ENCODE data around the gene LIN9. TPM values are rescaled to one million over a fixed set of nuclear protein-coding genes. Genes with fewer than 3 reads are reported as not detected.

Gene LIN9
- total RNA-seq, 2 experiments from 2014 or later, result 1.3 to 1.5 TPM

GRCh38 chr1:226277897-226278296 is 31.1 kb downstream of the LIN9 start:
- no peaks in the 10 kb centered on the region for H3K9me3 ChIP-seq (ENCODE audit: control insufficient read depth in 1 of 2, insufficient read depth in 1 of 2, low read length in 2 of 2)
- Mint-ChIP-seq H3K4me1 (ENCODE audit: low read depth) (no peaks in the 10 kb centered on the region), H3K36me3 (ENCODE audit: low read depth) (peaks cover 26% of the 10 kb centered on the region), H3K9me3 (no peaks in the 10 kb centered on the region), H3K27ac (no peak overlapping the region), H3K27me3 (no peaks in the 10 kb centered on the region), H3K4me3 (no peak overlapping the region)
- no peak for DNase-seq
- H3K27ac ChIP-seq (ENCODE audit: low read depth in 1 of 2, low read length in 2 of 2), result no peak overlapping the region
- no peak overlapping the region for H3K4me3 ChIP-seq (ENCODE audit: low read length)
- TF ChIP-seq CTCF (IDR thresholded peaks at IDR 0.05), result no peak
- CTCF ChIA-PET, result no interaction called here
- H3K4me1 ChIP-seq (ENCODE audit: insufficient read depth, low read length), result no peaks in the 10 kb centered on the region
- no peak for ATAC-seq (ENCODE audit: poor library complexity)
- intact Hi-C loops (cut with DNase I, micrococcal nuclease), result no loop called here
- no peaks in the 10 kb centered on the region for H3K27me3 ChIP-seq (ENCODE audit: control insufficient read depth in 1 of 2, insufficient read depth in 2 of 2, low read length in 2 of 2)
- POLR2A ChIA-PET, result no interaction called here
- H3K36me3 ChIP-seq (ENCODE audit: insufficient read depth, low read length), result no peaks in the 10 kb centered on the region

- ATAC-seq (ENCODE audit: poor library complexity) (no peak), DNase-seq (no peak)
- Histone ChIP-seq H3K27ac (ENCODE audit: low read depth in 1 of 2, low read length in 2 of 2) (no peak overlapping the region), H3K4me3 (ENCODE audit: low read length) (no peak overlapping the region), H3K4me1 (ENCODE audit: insufficient read depth, low read length) (no peaks in the 10 kb centered on the region), H3K36me3 (ENCODE audit: insufficient read depth, low read length) (no peaks in the 10 kb centered on the region), H3K9me3 (ENCODE audit: control insufficient read depth in 1 of 2, insufficient read depth in 1 of 2, low read length in 2 of 2) (no peaks in the 10 kb centered on the region), H3K27me3 (ENCODE audit: control insufficient read depth in 1 of 2, insufficient read depth in 2 of 2, low read length in 2 of 2) (no peaks in the 10 kb centered on the region)
- TF ChIP-seq CTCF (IDR thresholded peaks at IDR 0.05), result no peak
- Mint-ChIP-seq H3K4me3 (no peak overlapping the region), H3K27ac (no peak overlapping the region), H3K27me3 (no peaks in the 10 kb centered on the region), H3K4me1 (ENCODE audit: low read depth) (no peaks in the 10 kb centered on the region), H3K9me3 (no peaks in the 10 kb centered on the region), H3K36me3 (ENCODE audit: low read depth) (peaks cover 26% of the 10 kb centered on the region)
- CTCF ChIA-PET, result no interaction called here
- intact Hi-C loops (cut with DNase I, micrococcal nuclease), result no loop called here
- POLR2A ChIA-PET, result no interaction called here
Measured at GRCh38 chr1:226276987-226277386, 32.0 kb downstream of the LIN9 start.

- no peak for DNase-seq
- H3K36me3 ChIP-seq (ENCODE audit: insufficient read depth, low read length), result no peaks in the 10 kb centered on the region
- H3K36me3 Mint-ChIP-seq (ENCODE audit: low read depth), result peaks cover 25% of the 10 kb centered on the region
- no peaks in the 10 kb centered on the region for H3K9me3 Mint-ChIP-seq
- no peaks in the 10 kb centered on the region for H3K27me3 ChIP-seq (ENCODE audit: control insufficient read depth in 1 of 2, insufficient read depth in 2 of 2, low read length in 2 of 2)
- intact Hi-C loops (cut with DNase I, micrococcal nuclease), result no loop called here
- ChIA-PET POLR2A (no interaction called here), CTCF (no interaction called here)
- H3K27me3 Mint-ChIP-seq, result no peaks in the 10 kb centered on the region
- TF ChIP-seq CTCF (IDR thresholded peaks at IDR 0.05), result no peak
- H3K4me1 Mint-ChIP-seq (ENCODE audit: low read depth), result no peaks in the 10 kb centered on the region
- H3K4me3 Mint-ChIP-seq, result no peak overlapping the region
- H3K27ac ChIP-seq (ENCODE audit: low read depth in 1 of 2, low read length in 2 of 2), result no peak overlapping the region
- no peaks in the 10 kb centered on the region for H3K4me1 ChIP-seq (ENCODE audit: insufficient read depth, low read length)
- H3K27ac Mint-ChIP-seq, result no peak overlapping the region
- H3K4me3 ChIP-seq (ENCODE audit: low read length), result no peak overlapping the region
- no peaks in the 10 kb centered on the region for H3K9me3 ChIP-seq (ENCODE audit: control insufficient read depth in 1 of 2, insufficient read depth in 1 of 2, low read length in 2 of 2)
- ATAC-seq (ENCODE audit: poor library complexity), result no peak
Measured at GRCh38 chr1:226276077-226276682, 32.8 kb downstream of the LIN9 start.

Measured in CD4-positive, alpha-beta T cell (primary cell).